ENCODE measurements around the gene KIF1A. TPM values are rescaled to one million over a fixed set of nuclear protein-coding genes. Genes with fewer than 3 reads are reported as not detected.

KIF1A gene
- polyA plus RNA-seq, 1 experiment: not detected

- H3K27ac ChIP-seq (ENCODE audit: low read depth, low read length): no peak overlapping the region
- no peak for TF ChIP-seq CTCF (IDR thresholded peaks at IDR 0.05; ENCODE audit: low read depth, low read length)
- no peaks in the 10 kb centered on the region for H3K9me3 ChIP-seq (ENCODE audit: control insufficient read depth, insufficient read depth, low read length)
- peaks cover 44% of the 10 kb centered on the region for H3K27me3 ChIP-seq (ENCODE audit: control insufficient read depth, insufficient read depth, low read length)
- POLR2A ChIA-PET: no interaction called here
- DNase-seq (ENCODE audit: low read depth, low spot score): no peak
- no peak overlapping the region for H3K4me3 ChIP-seq (ENCODE audit: low read depth, low read length)
- CTCF ChIA-PET: interaction anchor here (1.2 kb wide), 1 partner anchor 13 kb away, joined by 3 read pairs; no protein-coding TSS in a partner anchor
Observed at GRCh38 chr2:240865391-240865790, 45.4 kb upstream of the KIF1A start.

- no peak for DNase-seq (ENCODE audit: low read depth, low spot score)
- Histone ChIP-seq H3K27me3 (ENCODE audit: control insufficient read depth, insufficient read depth, low read length) (peaks cover 50% of the 10 kb centered on the region), H3K9me3 (ENCODE audit: control insufficient read depth, insufficient read depth, low read length) (no peaks in the 10 kb centered on the region), H3K4me3 (ENCODE audit: low read depth, low read length) (no peak overlapping the region), H3K27ac (ENCODE audit: low read depth, low read length) (no peak overlapping the region)
- POLR2A ChIA-PET: no interaction called here
- no peak for TF ChIP-seq CTCF (IDR thresholded peaks at IDR 0.05; ENCODE audit: low read depth, low read length)
- CTCF ChIA-PET: interaction anchor here (1.0 kb wide), 1 partner anchor 49 kb away, joined by 3 read pairs; no protein-coding TSS in a partner anchor
Observed at GRCh38 chr2:240864475-240864874, 44.5 kb upstream of the KIF1A start.

- peaks cover 49% of the 10 kb centered on the region for H3K27me3 ChIP-seq (ENCODE audit: control insufficient read depth, insufficient read depth, low read length)
- no peak overlapping the region for H3K27ac ChIP-seq (ENCODE audit: low read depth, low read length)
- POLR2A ChIA-PET: no interaction called here
- no peak overlapping the region for H3K4me3 ChIP-seq (ENCODE audit: low read depth, low read length)
- DNase-seq (ENCODE audit: low read depth, low spot score): no peak
- CTCF ChIA-PET: interaction anchor here (2.4 to 3.5 kb wide), 2 partner anchors 10 to 216 kb away, joined by 8 to 15 read pairs; no protein-coding TSS in a partner anchor
- TF ChIP-seq CTCF (IDR thresholded peaks at IDR 0.05; ENCODE audit: low read depth, low read length): no peak
- H3K9me3 ChIP-seq (ENCODE audit: control insufficient read depth, insufficient read depth, low read length): no peaks in the 10 kb centered on the region
Observed at GRCh38 chr2:240861547-240861946, 41.5 kb upstream of the KIF1A start.

- Histone ChIP-seq H3K27ac (ENCODE audit: low read depth, low read length) (no peak overlapping the region), H3K27me3 (ENCODE audit: control insufficient read depth, insufficient read depth, low read length) (peaks cover 47% of the 10 kb centered on the region), H3K4me3 (ENCODE audit: low read depth, low read length) (no peak overlapping the region), H3K9me3 (ENCODE audit: control insufficient read depth, insufficient read depth, low read length) (peaks cover 13% of the 10 kb centered on the region)
- no peak for DNase-seq (ENCODE audit: low read depth, low spot score)
- ChIA-PET CTCF (interaction anchor here (1.1 kb wide), 1 partner anchor 19 kb away, joined by 3 read pairs; no protein-coding TSS in a partner anchor), POLR2A (no interaction called here)
- TF ChIP-seq CTCF (IDR thresholded peaks at IDR 0.05; ENCODE audit: low read depth, low read length): no peak
Observed at GRCh38 chr2:240858871-240859270, 38.9 kb upstream of the KIF1A start.

- ChIA-PET CTCF (interaction anchor here (1.5 kb wide), 1 partner anchor 18 kb away, joined by 4 read pairs; no protein-coding TSS in a partner anchor), POLR2A (no interaction called here)
- H3K9me3 ChIP-seq (ENCODE audit: control insufficient read depth, insufficient read depth, low read length): peaks cover 13% of the 10 kb centered on the region
- peaks cover 42% of the 10 kb centered on the region for H3K27me3 ChIP-seq (ENCODE audit: control insufficient read depth, insufficient read depth, low read length)
- no peak overlapping the region for H3K27ac ChIP-seq (ENCODE audit: low read depth, low read length)
- DNase-seq (ENCODE audit: low read depth, low spot score): no peak
- no peak overlapping the region for H3K4me3 ChIP-seq (ENCODE audit: low read depth, low read length)
- no peak for TF ChIP-seq CTCF (IDR thresholded peaks at IDR 0.05; ENCODE audit: low read depth, low read length)
Observed at GRCh38 chr2:240858321-240858720, 38.3 kb upstream of the KIF1A start.

Measured in AG04450 (cell line).